GM12874 (cell line): ENCODE results near the gene LDLRAD4.

Experiments used
- TF ChIP-seq, protein P1 (sequence below): IDR thresholded peaks from 2 replicates; pipeline ENCODE4 v1.5.1; 2011; ENCODE audit warnings: low read depth, mild to moderate bottlenecking, control low read depth, low read length, moderate library complexity; ENCODE audit not compliant: insufficient read depth

LDLRAD4 gene

GRCh38 chr18:13481331-13481730 is 262.8 kb downstream of the LDLRAD4 start:
- TF ChIP-seq, protein P1, sequence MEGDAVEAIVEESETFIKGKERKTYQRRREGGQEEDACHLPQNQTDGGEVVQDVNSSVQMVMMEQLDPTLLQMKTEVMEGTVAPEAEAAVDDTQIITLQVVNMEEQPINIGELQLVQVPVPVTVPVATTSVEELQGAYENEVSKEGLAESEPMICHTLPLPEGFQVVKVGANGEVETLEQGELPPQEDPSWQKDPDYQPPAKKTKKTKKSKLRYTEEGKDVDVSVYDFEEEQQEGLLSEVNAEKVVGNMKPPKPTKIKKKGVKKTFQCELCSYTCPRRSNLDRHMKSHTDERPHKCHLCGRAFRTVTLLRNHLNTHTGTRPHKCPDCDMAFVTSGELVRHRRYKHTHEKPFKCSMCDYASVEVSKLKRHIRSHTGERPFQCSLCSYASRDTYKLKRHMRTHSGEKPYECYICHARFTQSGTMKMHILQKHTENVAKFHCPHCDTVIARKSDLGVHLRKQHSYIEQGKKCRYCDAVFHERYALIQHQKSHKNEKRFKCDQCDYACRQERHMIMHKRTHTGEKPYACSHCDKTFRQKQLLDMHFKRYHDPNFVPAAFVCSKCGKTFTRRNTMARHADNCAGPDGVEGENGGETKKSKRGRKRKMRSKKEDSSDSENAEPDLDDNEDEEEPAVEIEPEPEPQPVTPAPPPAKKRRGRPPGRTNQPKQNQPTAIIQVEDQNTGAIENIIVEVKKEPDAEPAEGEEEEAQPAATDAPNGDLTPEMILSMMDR = no peak

DNA sequence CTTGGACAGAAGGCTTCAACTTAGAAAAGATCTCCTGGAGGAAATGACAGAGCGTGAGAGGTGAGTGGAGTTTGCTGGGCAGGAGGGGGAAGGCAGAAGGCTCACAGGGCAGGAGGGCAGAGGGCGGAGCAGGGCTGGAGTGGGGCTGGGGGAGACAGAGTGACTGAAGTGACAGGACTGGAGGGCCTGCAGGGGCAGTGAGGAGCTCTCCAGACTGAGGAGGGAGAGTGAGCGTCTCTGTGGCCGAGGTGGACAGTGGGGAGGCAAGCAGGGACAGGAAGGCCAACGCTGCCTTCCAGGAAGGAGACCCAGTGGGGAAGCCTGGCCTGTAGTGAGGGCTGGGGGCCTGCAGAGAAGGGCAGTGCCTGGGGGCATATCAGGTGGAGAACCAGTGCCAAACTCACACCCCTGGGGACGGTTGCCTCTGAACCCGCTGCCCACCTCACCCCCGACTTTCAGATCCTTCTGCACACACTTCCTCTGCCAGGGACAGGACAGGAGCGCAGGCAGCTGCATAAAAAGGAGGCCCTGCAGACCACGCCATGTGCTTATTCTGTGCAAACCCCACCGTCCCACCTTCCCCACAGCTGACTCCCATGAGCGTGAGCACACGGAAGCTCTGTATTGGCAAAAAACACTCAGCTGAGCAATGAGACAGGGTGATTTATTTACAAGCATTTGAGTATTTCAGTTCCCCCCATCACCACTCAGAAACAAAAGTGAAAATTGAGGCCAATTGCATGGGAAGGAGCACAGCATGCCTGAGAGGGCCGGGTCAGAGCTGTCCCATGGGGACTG is 263.5 kb downstream of the LDLRAD4 start:
- TF ChIP-seq, protein P1 = no peak

GRCh38 chr18:13482618-13482945 is 264.0 kb downstream of the LDLRAD4 start:
- TF ChIP-seq, protein P1 = no peak

DNA sequence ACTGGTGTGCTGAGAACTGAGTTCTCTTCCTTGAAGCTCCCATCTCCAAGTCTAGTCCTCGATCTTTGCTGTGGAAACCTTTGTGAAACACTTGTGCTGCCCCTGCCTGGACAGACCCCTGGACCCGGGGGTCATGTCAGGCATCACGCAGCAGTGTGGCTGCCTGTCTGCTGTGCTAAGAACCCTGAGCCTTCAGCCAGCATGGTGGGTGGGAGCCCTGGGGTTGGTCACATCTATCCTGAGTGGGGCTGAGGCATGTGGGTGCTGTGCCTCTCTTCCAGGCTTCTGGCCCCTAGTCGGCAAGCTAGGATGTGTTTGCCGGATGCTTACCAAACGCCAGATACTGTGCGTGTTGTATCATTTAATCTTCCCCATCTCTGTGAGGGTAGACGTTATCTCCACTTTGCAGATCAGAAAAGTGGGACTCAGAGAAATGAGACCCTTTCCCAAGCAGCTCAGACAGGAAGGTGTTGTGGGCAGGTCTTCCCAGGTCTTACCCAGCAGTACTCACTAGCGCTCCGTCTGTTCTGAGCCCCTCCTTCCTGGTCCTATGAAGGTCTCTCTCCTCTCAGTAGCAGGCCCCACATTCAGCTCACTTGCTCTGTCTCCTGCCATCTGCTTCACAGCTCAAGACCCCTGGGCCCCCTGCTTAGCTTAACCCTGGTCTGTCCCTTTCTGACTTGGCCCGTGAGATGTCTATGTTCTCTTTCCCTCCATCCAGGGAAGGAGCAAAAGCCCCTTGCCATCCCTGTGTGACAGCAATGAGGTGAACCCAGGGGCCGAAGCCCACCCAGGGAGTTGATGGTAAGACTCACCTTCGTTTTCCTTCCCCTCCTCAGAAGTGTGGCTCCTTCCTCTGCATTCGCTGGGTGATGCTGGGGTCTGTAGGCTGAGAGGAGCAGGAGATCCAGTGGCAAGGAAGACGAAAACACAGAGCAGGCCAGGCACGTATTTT is 265.0 kb downstream of the LDLRAD4 start:
- TF ChIP-seq, protein P1 = no peak

DNA sequence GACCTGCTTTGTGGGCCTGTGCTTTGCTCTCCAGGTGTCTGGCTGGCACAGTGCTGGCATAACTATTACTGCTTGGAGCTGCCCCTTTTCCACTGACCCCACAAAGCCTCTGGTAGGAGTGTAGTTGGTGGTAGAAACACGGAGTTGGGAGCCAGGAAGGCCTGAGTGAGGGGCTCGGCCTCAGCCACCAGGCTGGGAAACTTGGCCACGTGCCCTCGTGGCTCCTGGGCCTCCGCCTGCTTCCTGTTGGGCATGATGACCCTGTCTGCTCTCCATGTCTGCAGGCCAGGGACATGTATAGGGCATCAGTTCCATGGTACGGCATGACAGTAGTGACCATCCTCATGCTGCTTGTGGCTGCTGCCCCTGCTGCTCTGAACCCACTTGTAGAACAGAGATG is 266.6 kb downstream of the LDLRAD4 start:
- TF ChIP-seq, protein P1 = no peak

- TF ChIP-seq, protein P1 = no peak
Measured at GRCh38 chr18:13485604-13486003, 267.0 kb downstream of the LDLRAD4 start.

DNA sequence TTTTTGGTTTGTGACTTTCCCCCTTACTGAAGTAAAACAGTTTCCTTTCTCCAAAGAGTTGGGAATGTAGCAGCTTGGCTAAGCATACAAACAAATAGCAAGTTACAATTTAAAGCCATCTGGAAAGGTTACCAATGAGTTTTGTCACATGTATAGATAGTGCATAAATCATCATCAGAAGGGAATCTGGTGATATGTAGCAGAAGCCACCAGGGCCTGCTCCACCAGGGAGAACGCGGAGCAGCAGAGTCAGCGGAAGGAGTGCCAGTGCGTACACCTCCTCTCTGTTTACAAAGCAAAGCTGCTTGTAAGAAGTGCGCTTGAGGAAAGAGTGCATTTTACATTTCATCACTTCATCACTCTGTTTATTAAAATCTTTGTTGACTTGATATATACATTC is 267.7 kb downstream of the LDLRAD4 start:
- TF ChIP-seq, protein P1 = no peak
